ENCODE measurements around the gene KIF18A. TPM values are rescaled to one million over a fixed set of nuclear protein-coding genes. Genes with fewer than 3 reads are reported as not detected.

KIF18A gene
- total RNA-seq, 2 donors from 2014 or later = 17.7 to 24.4 TPM

DNA sequence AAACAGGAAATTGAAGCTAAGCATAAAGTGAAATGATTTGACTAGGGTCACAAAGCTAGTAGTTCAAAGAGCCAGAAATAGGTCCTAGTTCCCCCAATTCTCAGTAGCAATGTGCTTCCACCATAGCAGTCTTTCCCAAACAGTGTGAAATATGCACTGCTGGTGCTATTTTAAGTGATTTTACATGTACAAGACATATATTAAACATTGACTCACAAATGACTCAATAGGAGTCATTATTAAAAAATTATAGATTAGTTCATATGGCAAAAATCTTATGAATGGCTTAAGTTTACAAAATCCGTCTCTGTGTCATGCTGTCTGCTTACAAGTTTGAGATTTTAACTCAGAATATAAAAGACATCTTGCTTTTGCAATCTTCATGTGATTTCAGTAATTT, 21.4 kb downstream of the KIF18A start:
- DNase-seq = no peak
- no peaks in the 10 kb centered on the region for H3K4me1 Mint-ChIP-seq
- Histone ChIP-seq H3K36me3 (ENCODE audit: control insufficient read depth, insufficient read depth, low read length) (peaks cover 50% of the 10 kb centered on the region), H3K9ac (ENCODE audit: extremely low read depth, low read length, poor library complexity, severe bottlenecking) (no peak overlapping the region), H3K4me1 (ENCODE audit: control insufficient read depth, insufficient read depth, low read length) (no peaks in the 10 kb centered on the region), H3K27ac (ENCODE audit: low read depth, low read length) (no peak overlapping the region), H3K27me3 (ENCODE audit: control insufficient read depth, insufficient read depth, low read length, poor library complexity, severe bottlenecking) (no peaks in the 10 kb centered on the region), H3K9me3 (ENCODE audit: control insufficient read depth, low read length) (no peaks in the 10 kb centered on the region), H3K4me3 (ENCODE audit: low read length) (no peak overlapping the region)
- H3K27me3 Mint-ChIP-seq (ENCODE audit: insufficient read depth) = no peaks in the 10 kb centered on the region
- TF ChIP-seq, protein P1, sequence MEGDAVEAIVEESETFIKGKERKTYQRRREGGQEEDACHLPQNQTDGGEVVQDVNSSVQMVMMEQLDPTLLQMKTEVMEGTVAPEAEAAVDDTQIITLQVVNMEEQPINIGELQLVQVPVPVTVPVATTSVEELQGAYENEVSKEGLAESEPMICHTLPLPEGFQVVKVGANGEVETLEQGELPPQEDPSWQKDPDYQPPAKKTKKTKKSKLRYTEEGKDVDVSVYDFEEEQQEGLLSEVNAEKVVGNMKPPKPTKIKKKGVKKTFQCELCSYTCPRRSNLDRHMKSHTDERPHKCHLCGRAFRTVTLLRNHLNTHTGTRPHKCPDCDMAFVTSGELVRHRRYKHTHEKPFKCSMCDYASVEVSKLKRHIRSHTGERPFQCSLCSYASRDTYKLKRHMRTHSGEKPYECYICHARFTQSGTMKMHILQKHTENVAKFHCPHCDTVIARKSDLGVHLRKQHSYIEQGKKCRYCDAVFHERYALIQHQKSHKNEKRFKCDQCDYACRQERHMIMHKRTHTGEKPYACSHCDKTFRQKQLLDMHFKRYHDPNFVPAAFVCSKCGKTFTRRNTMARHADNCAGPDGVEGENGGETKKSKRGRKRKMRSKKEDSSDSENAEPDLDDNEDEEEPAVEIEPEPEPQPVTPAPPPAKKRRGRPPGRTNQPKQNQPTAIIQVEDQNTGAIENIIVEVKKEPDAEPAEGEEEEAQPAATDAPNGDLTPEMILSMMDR (conservative IDR thresholded peaks at IDR 0.05) = no peak
- no peak overlapping the region for H3K27ac Mint-ChIP-seq
- H3K36me3 Mint-ChIP-seq (ENCODE audit: low read depth) = peaks cover 13% of the 10 kb centered on the region
- H3K9me3 Mint-ChIP-seq = no peaks in the 10 kb centered on the region
- 94% methylated on average over 1 of the region's 1 CpG; no CpG with 5 or more reads in 1 of the 2 experiments for WGBS, 2 experiments (ENCODE audit: insufficient coverage in 1 of 2, insufficient read length in 1 of 2)
- no peak overlapping the region for H3K4me3 Mint-ChIP-seq

DNA sequence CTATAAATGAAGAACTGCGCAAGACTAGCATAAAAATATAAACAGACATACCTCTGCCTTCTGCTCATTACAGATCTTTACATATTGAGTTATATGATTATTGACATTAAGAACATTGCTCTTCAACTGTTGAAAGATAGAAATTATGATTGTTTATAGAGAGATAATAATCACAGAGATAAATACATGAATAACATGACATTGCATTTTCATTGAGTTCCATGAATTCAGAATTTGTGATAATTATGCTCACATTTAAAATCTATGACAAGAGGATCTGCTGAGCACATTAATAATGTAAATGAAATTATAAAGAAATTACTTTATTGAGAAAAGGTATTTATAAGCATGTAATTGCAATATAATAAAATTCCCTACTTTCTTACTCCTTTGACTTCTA, 24.8 kb downstream of the KIF18A start:
- TF ChIP-seq, protein P1 (conservative IDR thresholded peaks at IDR 0.05) = no peak
- no peak for DNase-seq
- no peak overlapping the region for H3K9ac ChIP-seq (ENCODE audit: extremely low read depth, low read length, poor library complexity, severe bottlenecking)
- WGBS, 2 experiments (ENCODE audit: insufficient coverage in 1 of 2, insufficient read length in 1 of 2) = no CpG with 5 or more reads among the region's 1 CpG
- no peak overlapping the region for H3K4me3 Mint-ChIP-seq
- H3K27ac Mint-ChIP-seq = no peak overlapping the region
- no peak overlapping the region for H3K27ac ChIP-seq (ENCODE audit: low read depth, low read length)
- H3K4me1 Mint-ChIP-seq = no peaks in the 10 kb centered on the region
- no peaks in the 10 kb centered on the region for H3K4me1 ChIP-seq (ENCODE audit: control insufficient read depth, insufficient read depth, low read length)
- no peak overlapping the region for H3K4me3 ChIP-seq (ENCODE audit: low read length)
- peaks cover 11% of the 10 kb centered on the region for H3K36me3 Mint-ChIP-seq (ENCODE audit: low read depth)
- peaks cover 41% of the 10 kb centered on the region for H3K36me3 ChIP-seq (ENCODE audit: control insufficient read depth, insufficient read depth, low read length)
- no peaks in the 10 kb centered on the region for H3K27me3 ChIP-seq (ENCODE audit: control insufficient read depth, insufficient read depth, low read length, poor library complexity, severe bottlenecking)
- no peaks in the 10 kb centered on the region for H3K9me3 ChIP-seq (ENCODE audit: control insufficient read depth, low read length)
- H3K9me3 Mint-ChIP-seq = no peaks in the 10 kb centered on the region
- H3K27me3 Mint-ChIP-seq (ENCODE audit: insufficient read depth) = no peaks in the 10 kb centered on the region

DNA sequence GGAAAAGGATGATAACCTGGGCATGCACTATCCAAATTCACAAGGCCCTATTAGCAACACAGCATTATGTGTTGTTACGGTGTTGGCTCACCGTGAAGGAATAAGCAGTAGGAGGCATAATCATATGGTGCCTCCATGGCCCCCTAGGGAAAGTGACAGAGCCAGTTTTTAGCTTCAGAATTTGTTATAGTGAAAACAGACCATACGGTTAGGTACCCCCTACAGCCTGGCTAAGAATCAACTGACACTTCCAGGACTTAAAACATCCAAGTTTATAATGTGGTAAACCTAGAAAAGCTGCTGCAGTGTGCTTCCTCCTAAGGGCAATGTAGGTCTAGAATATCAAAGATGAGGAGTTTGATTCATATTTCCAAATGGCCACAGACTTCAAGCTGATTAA, 30.4 kb downstream of the KIF18A start:
- peaks cover 14% of the 10 kb centered on the region for H3K36me3 Mint-ChIP-seq (ENCODE audit: low read depth)
- no peak overlapping the region for H3K9ac ChIP-seq (ENCODE audit: extremely low read depth, low read length, poor library complexity, severe bottlenecking)
- H3K9me3 ChIP-seq (ENCODE audit: control insufficient read depth, low read length) = no peaks in the 10 kb centered on the region
- H3K27me3 ChIP-seq (ENCODE audit: control insufficient read depth, insufficient read depth, low read length, poor library complexity, severe bottlenecking) = no peaks in the 10 kb centered on the region
- H3K4me1 Mint-ChIP-seq = no peaks in the 10 kb centered on the region
- TF ChIP-seq, protein P1 (conservative IDR thresholded peaks at IDR 0.05) = no peak
- no peaks in the 10 kb centered on the region for H3K4me1 ChIP-seq (ENCODE audit: control insufficient read depth, insufficient read depth, low read length)
- H3K36me3 ChIP-seq (ENCODE audit: control insufficient read depth, insufficient read depth, low read length) = peaks cover 31% of the 10 kb centered on the region
- H3K4me3 ChIP-seq (ENCODE audit: low read length) = no peak overlapping the region
- H3K9me3 Mint-ChIP-seq = no peaks in the 10 kb centered on the region
- DNase-seq = no peak
- no peak overlapping the region for H3K4me3 Mint-ChIP-seq
- no peak overlapping the region for H3K27ac ChIP-seq (ENCODE audit: low read depth, low read length)
- H3K27me3 Mint-ChIP-seq (ENCODE audit: insufficient read depth) = no peaks in the 10 kb centered on the region
- H3K27ac Mint-ChIP-seq = no peak overlapping the region
- 94 to 100% methylated on average over 1 to 3 of the region's 3 CpGs for whole genome bisulfite sequencing, 2 experiments (ENCODE audit: insufficient coverage in 1 of 2, insufficient read length in 1 of 2)
